DMS 273 (cell line): ENCODE measurements around the gene SIMC1.

Experiments used
- DNase-seq: peaks from one replicate; lab custom pipeline; 2025; ENCODE audit not compliant: unreplicated experiment; lab: John Stamatoyannopoulos, UW

SIMC1 gene

GRCh38 chr5:176361437-176362232 lies 123.4 kb downstream of the SIMC1 start, which contains the start of gene KIAA1191:
Gene KIAA1191, minus strand, starts transcription at chr5:176361764. Its CDS starts 2,256 bp downstream, at chr5:176359508.
- peak; percentile 93 for DNase-seq

- DNase-seq = no peak
These were observed 123.9 kb downstream of the SIMC1 start for GRCh38 chr5:176362233-176362490.

- DNase-seq = peak; percentile 69
These were observed 126.6 kb downstream of the SIMC1 start for GRCh38 chr5:176364765-176365350.

GRCh38 chr5:176365351-176366231 lies 127.4 kb downstream of the SIMC1 start, which contains the start of gene ARL10:
Gene ARL10, plus strand, starts transcription at chr5:176365487. Its CDS starts 77 bp downstream, at chr5:176365564.
- peak; percentile 69 for DNase-seq

- no peak for DNase-seq
These were observed 128.1 kb downstream of the SIMC1 start for GRCh38 chr5:176366232-176366894.

GRCh38 chr5:176368726-176369125 lies 130.5 kb downstream of the SIMC1 start:
- DNase-seq = no peak

GRCh38 chr5:176369934-176370711 lies 131.9 kb downstream of the SIMC1 start:
- DNase-seq = no peak

- DNase-seq = no peak
These were observed 133.7 kb downstream of the SIMC1 start for GRCh38 chr5:176371621-176372539.

- DNase-seq = no peak
These were observed 135.0 kb downstream of the SIMC1 start for GRCh38 chr5:176373100-176373818.

GRCh38 chr5:176379881-176380280 lies 141.7 kb downstream of the SIMC1 start:
- no peak for DNase-seq

- peak; percentile 29 for DNase-seq
These were observed 143.2 kb downstream of the SIMC1 start for GRCh38 chr5:176381423-176381822.

- DNase-seq = no peak
These were observed 143.8 kb downstream of the SIMC1 start for GRCh38 chr5:176381979-176382378.

GRCh38 chr5:176382721-176383120 lies 144.5 kb downstream of the SIMC1 start:
- no peak for DNase-seq

GRCh38 chr5:176383248-176383905 lies 145.2 kb downstream of the SIMC1 start:
- DNase-seq = peak; percentile 47

- DNase-seq = no peak
These were observed 145.7 kb downstream of the SIMC1 start for GRCh38 chr5:176383961-176384360.

- DNase-seq = no peak
These were observed 146.2 kb downstream of the SIMC1 start for GRCh38 chr5:176384366-176384930.

GRCh38 chr5:176384991-176385390 lies 146.8 kb downstream of the SIMC1 start:
- no peak for DNase-seq

GRCh38 chr5:176386491-176386890 lies 148.3 kb downstream of the SIMC1 start:
- DNase-seq = no peak
